Smooth muscle cell of the brain vasculature (primary cell): ENCODE results near the gene USP20.
A peak's percentile ranks its signal among the peaks of the same experiment; 100 is the strongest.

Experiments
- DNase-seq: peaks from one replicate; pipeline ENCODE4 v3.0.0-alpha.2; 2012; ENCODE audit warnings: low read depth, low spot score

Gene USP20

GRCh38 chr9:129875181-129875611 lies 39.9 kb downstream of the USP20 start:
- no peak for DNase-seq

- no peak for DNase-seq
These were observed 40.6 kb downstream of the USP20 start for GRCh38 chr9:129875687-129876395.

GRCh38 chr9:129876815-129877214 lies 41.6 kb downstream of the USP20 start:
- no peak for DNase-seq

GRCh38 chr9:129878291-129878690 lies 43.0 kb downstream of the USP20 start:
- no peak for DNase-seq

- DNase-seq: no peak
These were observed 43.9 kb downstream of the USP20 start for GRCh38 chr9:129879103-129879699.

- DNase-seq: no peak
These were observed 44.9 kb downstream of the USP20 start for GRCh38 chr9:129879991-129880653.

GRCh38 chr9:129880654-129881546 lies 45.6 kb downstream of the USP20 start:
- peak; percentile 92 for DNase-seq

- DNase-seq: no peak
These were observed 46.5 kb downstream of the USP20 start for GRCh38 chr9:129881547-129882324.

GRCh38 chr9:129884220-129885017 lies 49.2 kb downstream of the USP20 start:
- no peak for DNase-seq

GRCh38 chr9:129885018-129885669 lies 49.9 kb downstream of the USP20 start:
- DNase-seq: no peak

- peak; percentile 56 for DNase-seq
These were observed 50.4 kb downstream of the USP20 start for GRCh38 chr9:129885670-129886106.

GRCh38 chr9:129886226-129887174 lies 51.2 kb downstream of the USP20 start:
- DNase-seq: no peak

GRCh38 chr9:129887334-129888292 lies 52.4 kb downstream of the USP20 start:
- no peak for DNase-seq

GRCh38 chr9:129888293-129889121 lies 53.2 kb downstream of the USP20 start:
- no peak for DNase-seq

- no peak for DNase-seq
These were observed 54.1 kb downstream of the USP20 start for GRCh38 chr9:129889122-129889940.
